OCI-LY3 (cell line): ENCODE measurements around the gene DNAH10.
A peak's percentile ranks its signal among the peaks of the same experiment; 100 is the strongest.

Source experiments
- H2AFZ ChIP-seq: fragments of 200-600, 300-600 bp; shearing (Covaris generic); 2 replicates; pipeline ENCODE4 v1.6.0; 2014; ENCODE audit warnings: antibody characterized with exemption, low read depth, low read length
- H3K27ac ChIP-seq: fragments of 200-600, 300-600 bp; sonication (generic); 2 replicates; pipeline ENCODE4 v1.5.1; 2014; ENCODE audit warnings: mild to moderate bottlenecking, low read length, moderate library complexity, mixed read lengths
- H3K27me3 ChIP-seq: fragments of 200-600, 300-600 bp; sonication (generic); 2 replicates; pipeline ENCODE4 v1.6.1; 2014; ENCODE audit warnings: low read depth, low read length, mixed read lengths
- H3K36me3 ChIP-seq: fragments of 200-600, 300-600 bp; sonication (generic); replicated peaks from 2 replicates; pipeline ENCODE3; 2014; ENCODE audit warnings: low read depth, low read length, mixed read lengths
- H3K4me1 ChIP-seq: fragments of 300-600, 200-600 bp; sonication (generic); 2 replicates; pipeline ENCODE4 v1.6.1; 2014; ENCODE audit warnings: low read length, mixed read lengths
- H3K4me2 ChIP-seq: fragments of 200-600, 300-600 bp; sonication (generic); 2 replicates; pipeline ENCODE4 v1.6.1; 2014; ENCODE audit warnings: low read length, mixed read lengths
- H3K4me3 ChIP-seq: fragments of 300-600, 200-600 bp; sonication (generic); 2 replicates; pipeline ENCODE4 v1.5.1; 2014; ENCODE audit warnings: antibody characterized with exemption, mild to moderate bottlenecking, low read length, moderate library complexity
- H3K79me2 ChIP-seq: fragments of 300-600, 200-600 bp; shearing (Covaris generic); 2 replicates; pipeline ENCODE4 v1.6.1; 2014; ENCODE audit warnings: mild to moderate bottlenecking, low read length, mixed read lengths
- H3K9ac ChIP-seq: fragments of 300-600, 200-600 bp; shearing (Covaris generic); 2 replicates; pipeline ENCODE4 v1.6.0; 2014; ENCODE audit warnings: mild to moderate bottlenecking, low read length, moderate library complexity
- H3K9me3 ChIP-seq: fragments of 200-600, 300-600 bp; shearing (Covaris generic); 2 replicates; pipeline ENCODE4 v1.6.1; 2014; ENCODE audit warnings: low read length, mixed read lengths; ENCODE audit not compliant: insufficient read depth
- H4K20me1 ChIP-seq: fragments of 200-600, 300-600 bp; sonication (generic); 2 replicates; pipeline ENCODE4 v1.6.1; 2016; ENCODE audit warnings: low read length, mixed read lengths; ENCODE audit not compliant: insufficient read depth
- EZH2phosphoT487 ChIP-seq: fragments of 200-600 bp; shearing (Covaris generic); IDR thresholded peaks from 2 replicates; pipeline ENCODE4 v1.6.1; 2018; ENCODE audit warnings: antibody characterized with exemption, mixed run types, low read depth
- TF ChIP-seq, protein P1 (sequence below): fragments of 200-600, 300-600 bp; sonication (generic); IDR thresholded peaks from 2 replicates; pipeline ENCODE4 v1.5.1; 2014; ENCODE audit warnings: antibody characterized with exemption, low read length, low read depth

DNAH10 gene

DNA sequence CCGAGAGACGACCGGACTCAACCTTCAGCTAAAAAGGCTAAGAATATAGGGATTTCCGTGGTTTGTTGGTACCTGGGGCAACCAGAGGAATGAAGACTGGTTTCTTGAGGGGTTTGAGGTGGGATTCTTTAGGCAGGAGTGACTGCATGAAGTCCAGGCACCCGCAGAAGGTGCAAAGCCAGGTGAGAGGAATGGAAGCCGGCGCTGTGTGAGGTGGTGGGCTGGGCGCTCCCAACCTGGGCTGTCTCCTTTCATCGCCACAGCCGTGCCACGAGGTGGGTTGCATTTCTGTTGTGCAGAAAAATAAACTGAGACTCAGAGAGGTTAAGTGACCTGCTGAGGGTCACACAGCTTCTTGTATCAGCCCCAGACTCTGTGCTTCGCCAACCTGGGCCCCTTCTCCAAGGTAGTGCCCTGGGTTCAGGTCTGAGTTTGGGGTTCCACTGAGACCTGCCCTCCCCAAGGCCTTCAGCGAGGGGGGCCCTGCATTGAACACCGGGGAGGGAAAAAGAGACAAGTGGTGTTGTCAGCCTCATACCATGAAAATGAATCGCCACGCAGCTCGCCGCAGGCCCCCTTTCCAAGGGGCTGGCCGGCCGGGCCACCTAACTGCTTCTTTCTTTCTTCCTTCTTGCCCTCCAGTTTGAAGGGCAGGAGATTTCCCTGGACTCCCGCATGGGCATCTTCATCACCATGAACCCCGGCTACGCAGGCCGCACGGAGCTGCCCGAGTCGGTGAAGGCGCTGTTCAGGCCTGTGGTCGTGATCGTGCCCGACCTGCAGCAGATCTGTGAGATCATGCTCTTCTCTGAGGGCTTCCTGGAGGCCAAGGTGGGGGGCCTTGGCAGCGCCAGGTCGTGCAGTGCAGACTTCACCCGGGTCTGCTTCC, 88.4 kb downstream of the DNAH10 start:
- no peaks in the 10 kb centered on the region for H3K36me3 ChIP-seq
- H3K9ac ChIP-seq = no peak overlapping the region
- H2AFZ ChIP-seq = no peak overlapping the region
- H3K4me3 ChIP-seq = no peak overlapping the region
- peaks cover 5% of the 10 kb centered on the region; the same call in 1 of the 2 replicates for H3K4me1 ChIP-seq
- no peak for TF ChIP-seq EZH2phosphoT487
- peaks cover 11% of the 10 kb centered on the region for H3K27me3 ChIP-seq
- no peaks in the 10 kb centered on the region for H4K20me1 ChIP-seq
- no peaks in the 10 kb centered on the region for H3K9me3 ChIP-seq
- H3K4me2 ChIP-seq = no peak overlapping the region
- H3K27ac ChIP-seq = no peak overlapping the region
- H3K79me2 ChIP-seq = no peaks in the 10 kb centered on the region

DNA sequence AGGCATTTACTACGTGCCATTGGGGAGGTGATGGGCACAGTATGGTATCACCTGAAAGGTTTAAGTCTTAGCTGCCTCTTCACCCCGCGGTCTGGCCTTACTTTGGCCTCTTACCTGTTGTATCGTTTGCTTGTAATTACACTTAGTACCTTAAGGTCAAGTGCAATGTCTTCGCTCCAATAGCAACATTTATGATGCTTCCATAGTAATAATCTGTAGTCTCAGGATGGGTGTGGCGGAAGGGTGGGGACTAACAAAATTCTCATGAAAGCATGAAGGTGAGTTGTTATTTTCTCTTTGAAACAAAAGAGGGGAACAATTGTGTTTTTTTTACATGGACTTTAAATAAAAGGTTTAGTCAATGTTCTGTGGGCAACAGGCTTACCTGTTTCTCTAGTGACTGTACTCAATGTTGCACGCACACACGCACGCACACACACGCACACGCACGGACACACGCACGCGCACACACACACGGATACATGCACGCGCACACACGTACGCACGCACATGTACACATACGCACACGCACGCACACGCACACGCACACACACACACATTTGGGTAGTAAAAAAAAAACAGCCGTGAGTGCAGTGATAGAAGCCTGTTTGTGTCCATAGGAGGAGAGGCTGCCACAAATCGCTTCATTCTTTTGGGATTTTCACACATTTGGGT, 91.4 kb downstream of the DNAH10 start:
- Histone ChIP-seq H3K36me3 (no peaks in the 10 kb centered on the region), H3K4me2 (no peak overlapping the region), H3K79me2 (no peaks in the 10 kb centered on the region), H3K4me3 (no peak overlapping the region), H3K4me1 (peaks cover 5% of the 10 kb centered on the region; the same call in 1 of the 2 replicates), H4K20me1 (no peaks in the 10 kb centered on the region), H3K9ac (no peak overlapping the region), H3K27ac (no peak overlapping the region), H2AFZ (no peak overlapping the region), H3K9me3 (no peaks in the 10 kb centered on the region), H3K27me3 (peaks cover 11% of the 10 kb centered on the region)
- TF ChIP-seq EZH2phosphoT487 = no peak
- TF ChIP-seq, protein P1, sequence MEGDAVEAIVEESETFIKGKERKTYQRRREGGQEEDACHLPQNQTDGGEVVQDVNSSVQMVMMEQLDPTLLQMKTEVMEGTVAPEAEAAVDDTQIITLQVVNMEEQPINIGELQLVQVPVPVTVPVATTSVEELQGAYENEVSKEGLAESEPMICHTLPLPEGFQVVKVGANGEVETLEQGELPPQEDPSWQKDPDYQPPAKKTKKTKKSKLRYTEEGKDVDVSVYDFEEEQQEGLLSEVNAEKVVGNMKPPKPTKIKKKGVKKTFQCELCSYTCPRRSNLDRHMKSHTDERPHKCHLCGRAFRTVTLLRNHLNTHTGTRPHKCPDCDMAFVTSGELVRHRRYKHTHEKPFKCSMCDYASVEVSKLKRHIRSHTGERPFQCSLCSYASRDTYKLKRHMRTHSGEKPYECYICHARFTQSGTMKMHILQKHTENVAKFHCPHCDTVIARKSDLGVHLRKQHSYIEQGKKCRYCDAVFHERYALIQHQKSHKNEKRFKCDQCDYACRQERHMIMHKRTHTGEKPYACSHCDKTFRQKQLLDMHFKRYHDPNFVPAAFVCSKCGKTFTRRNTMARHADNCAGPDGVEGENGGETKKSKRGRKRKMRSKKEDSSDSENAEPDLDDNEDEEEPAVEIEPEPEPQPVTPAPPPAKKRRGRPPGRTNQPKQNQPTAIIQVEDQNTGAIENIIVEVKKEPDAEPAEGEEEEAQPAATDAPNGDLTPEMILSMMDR = no peak

GRCh38 chr12:123854232-123854631, 92.1 kb downstream of the DNAH10 start:
- Histone ChIP-seq H3K4me3 (peak overlapping the region; percentile 10; the same call in 1 of the 2 replicates), H3K4me2 (peak overlapping the region; percentile 28), H3K9ac (no peak overlapping the region), H3K79me2 (no peaks in the 10 kb centered on the region), H3K27ac (no peak overlapping the region), H3K36me3 (no peaks in the 10 kb centered on the region), H4K20me1 (no peaks in the 10 kb centered on the region), H3K27me3 (peaks cover 11% of the 10 kb centered on the region), H3K4me1 (peaks cover 5% of the 10 kb centered on the region; the same call in 1 of the 2 replicates), H3K9me3 (no peaks in the 10 kb centered on the region), H2AFZ (peak overlapping the region; percentile 42; the same call in 1 of the 2 replicates)
- TF ChIP-seq, protein P1 = no peak
- no peak for TF ChIP-seq EZH2phosphoT487

DNA sequence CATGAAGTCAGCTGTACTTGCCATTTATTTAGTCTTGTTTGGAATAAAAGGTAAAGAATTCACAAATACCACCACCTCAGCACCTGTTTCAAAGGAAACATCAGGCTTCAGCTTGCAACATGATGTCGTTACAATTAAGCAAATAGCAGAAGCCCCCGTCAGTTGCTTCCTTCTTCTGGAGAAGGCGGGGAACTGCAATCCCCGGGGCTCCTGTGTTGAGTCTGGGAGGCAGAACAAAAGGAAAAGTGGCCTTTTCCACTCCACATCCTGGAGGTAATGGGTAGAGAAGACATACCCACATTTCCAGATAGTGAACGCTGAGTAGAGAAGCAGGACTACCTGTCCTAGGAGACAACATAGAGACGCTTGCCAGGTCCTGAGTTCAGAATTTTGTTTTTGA, 92.8 kb downstream of the DNAH10 start:
- H3K4me1 ChIP-seq = peaks cover 5% of the 10 kb centered on the region; the same call in 1 of the 2 replicates
- H3K9ac ChIP-seq = no peak overlapping the region
- 0 out of 2 replicates have a peak overlapping the region, but pooled peaks have one; percentile 36 for H2AFZ ChIP-seq
- H3K4me2 ChIP-seq = peak overlapping the region; percentile 28
- H3K36me3 ChIP-seq = no peaks in the 10 kb centered on the region
- H3K27me3 ChIP-seq = peaks cover 11% of the 10 kb centered on the region
- H3K9me3 ChIP-seq = no peaks in the 10 kb centered on the region
- no peak overlapping the region for H3K27ac ChIP-seq
- TF ChIP-seq EZH2phosphoT487 = no peak
- TF ChIP-seq, protein P1 = no peak; the same call in 1 of the 2 replicates
- H3K4me3 ChIP-seq = peak overlapping the region; percentile 10; the same call in 1 of the 2 replicates
- no peaks in the 10 kb centered on the region for H4K20me1 ChIP-seq
- no peaks in the 10 kb centered on the region for H3K79me2 ChIP-seq
